ENCODE data around the gene RDH16.
A peak's percentile ranks its signal among the peaks of the same experiment; 100 is the strongest.

Gene RDH16, protein sequence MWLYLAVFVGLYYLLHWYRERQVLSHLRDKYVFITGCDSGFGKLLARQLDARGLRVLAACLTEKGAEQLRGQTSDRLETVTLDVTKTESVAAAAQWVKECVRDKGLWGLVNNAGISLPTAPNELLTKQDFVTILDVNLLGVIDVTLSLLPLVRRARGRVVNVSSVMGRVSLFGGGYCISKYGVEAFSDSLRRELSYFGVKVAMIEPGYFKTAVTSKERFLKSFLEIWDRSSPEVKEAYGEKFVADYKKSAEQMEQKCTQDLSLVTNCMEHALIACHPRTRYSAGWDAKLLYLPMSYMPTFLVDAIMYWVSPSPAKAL

DNA sequence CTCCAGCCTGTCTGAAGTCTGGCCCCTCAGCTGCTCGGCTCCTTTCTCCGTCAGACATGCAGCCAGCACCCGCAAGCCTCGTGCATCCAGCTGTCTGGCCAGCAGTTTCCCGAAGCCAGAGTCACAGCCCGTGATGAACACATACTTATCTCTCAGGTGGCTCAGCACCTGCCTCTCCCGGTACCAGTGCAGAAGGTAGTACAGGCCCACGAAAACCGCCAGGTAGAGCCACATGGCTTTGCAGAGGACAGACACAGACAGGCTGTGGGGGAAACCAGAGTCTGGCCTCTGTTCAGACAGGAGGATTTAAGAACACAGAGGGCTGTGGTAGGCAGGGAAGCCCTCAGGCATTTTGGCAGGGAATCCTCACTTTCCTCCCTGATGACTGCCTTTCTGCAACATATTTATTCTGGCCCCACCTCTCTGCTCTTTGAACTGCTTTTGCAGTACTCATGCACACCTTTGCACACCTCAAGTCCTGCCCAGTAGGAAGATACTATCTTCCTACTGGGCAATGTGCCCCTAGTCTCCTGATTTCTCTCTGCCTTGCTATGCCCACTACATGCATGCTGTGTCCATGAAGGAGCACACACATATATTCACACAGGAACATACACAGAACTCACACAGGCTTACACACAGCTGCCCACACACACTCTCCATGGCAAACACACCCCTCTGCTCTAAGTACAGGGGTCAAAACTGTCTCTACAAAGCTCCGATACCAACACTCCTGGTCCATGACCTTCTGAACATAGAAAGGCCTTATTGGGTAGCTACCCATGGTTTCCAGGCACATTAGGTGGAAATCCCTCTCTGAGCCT, at the start of gene RDH16:
Gene RDH16, minus strand, starts transcription at position 380 of the 824 bp plus-strand sequence. Its CDS starts 146 bp downstream, at position 234.
- no peak for DNase-seq (ENCODE audit: low spot score)

DNA sequence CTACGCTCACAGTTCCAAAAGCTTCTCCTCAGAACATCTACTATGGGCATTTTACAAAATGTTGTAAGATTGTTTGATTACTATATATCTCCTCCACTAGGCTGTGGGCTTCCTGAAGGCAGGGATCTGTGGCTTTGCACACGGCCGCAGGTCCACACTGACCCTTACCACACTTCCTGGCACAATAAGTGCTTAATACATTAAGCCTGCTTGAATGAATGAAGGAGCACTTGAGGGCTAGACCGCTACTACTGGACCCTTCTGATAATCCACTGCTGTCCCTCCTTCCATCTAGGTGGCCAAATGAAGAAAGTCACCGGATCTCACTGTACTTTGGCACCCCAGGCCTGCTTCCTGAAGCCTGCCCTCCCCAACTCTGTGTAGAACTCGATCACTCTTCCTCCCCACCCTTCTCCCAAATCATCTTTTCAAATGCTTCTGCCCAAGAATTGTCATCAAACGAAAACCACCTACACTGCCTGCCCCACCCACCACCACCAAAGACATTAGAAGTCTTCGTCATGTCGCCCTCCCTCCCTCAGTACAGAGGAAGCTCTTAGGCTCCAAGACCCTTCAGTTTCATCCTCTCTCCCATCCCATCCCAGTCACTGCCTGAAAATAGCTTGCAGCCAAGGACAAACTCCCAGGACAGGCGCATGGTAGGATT, 49.5 kb upstream of the RDH16 start:
- no peak for DNase-seq (ENCODE audit: low spot score)

DNA sequence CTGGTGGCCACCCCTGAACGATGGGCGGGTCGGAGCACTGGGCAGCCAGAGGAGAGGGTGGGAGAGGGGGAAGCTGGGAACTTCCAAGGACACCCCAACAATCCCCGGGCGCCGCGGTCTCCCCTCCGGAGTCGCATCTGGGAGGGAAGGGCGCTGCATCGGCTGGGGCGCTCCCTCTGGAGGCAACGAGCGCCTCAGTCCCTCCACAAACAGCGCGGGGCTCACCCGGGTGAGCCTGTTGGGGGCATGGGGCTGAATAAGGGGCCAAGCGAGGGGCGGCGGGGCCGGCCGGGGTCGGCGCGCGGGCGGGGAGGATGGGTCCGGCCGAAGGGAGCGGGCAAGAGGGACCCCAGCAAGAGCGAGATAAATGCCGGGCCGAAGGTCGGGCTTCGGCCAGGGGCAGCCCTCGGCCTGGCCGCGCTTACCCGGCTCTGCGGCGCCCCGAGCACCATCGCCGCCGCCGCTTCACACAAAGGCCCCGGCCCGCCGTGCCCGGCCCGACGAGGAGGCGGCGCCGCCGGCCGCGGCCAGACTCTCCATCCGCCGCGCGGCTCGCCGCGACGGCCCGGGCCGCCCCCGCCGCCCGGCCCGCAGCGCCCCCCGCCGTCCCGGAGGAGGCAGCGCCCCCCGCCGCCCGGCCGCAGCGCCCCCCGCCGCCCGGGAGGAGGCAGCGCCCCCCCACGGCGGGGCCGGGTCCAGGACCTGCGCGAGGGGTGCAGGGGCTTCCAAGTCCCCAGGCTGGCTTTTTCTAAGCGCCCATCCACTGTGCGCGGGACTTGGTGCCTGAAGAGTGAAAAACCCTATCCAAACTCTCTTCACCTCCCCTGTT, 48.8 kb upstream of the RDH16 start, which contains the start of gene ZBTB39:
Gene ZBTB39, minus strand, starts transcription at position 567 of the 829 bp plus-strand sequence. CDS start 1,629 bp downstream, outside the sequence.
- DNase-seq (ENCODE audit: low spot score), result peak; percentile 54

DNA sequence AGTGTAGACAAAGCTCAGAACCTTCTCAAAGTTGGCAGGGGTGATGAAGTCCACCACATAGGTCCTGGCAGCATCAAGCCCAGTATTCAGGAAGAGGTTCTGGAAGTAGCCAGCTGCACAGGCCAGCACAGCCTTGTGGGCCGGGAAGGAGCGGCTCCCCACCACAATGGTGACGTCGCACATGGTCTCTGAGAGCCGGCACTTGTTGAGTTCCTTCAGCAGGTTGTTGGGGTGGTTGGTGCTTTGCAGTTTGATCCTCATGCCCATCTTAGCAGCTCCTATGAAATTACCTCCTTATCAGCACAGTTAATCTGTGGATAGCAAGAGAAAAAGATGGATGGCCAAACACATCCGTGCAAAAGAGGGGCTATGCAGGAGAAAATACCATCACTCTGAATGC, 47.2 kb upstream of the RDH16 start:
- DNase-seq (ENCODE audit: low spot score), result no peak

DNA sequence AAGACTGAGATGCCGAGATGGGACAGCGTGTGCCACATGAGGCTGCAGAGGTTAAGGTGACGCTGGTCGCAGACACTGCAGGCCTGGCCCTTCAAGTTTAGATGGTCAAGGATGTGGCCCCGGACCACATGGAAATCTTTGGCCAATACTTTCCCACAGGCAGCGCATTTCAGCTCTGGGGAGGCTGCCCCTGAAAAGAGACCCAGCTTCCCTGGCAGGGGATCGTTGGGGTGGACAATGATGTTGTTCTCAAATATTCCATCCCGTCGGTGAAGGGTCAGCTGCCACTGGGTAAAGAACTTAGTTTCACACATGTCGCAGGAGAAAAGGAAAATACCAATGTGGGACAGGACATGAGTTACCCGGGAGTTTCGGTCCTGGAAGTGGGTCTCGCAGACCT, 46.0 kb upstream of the RDH16 start:
- no peak for DNase-seq (ENCODE audit: low spot score)

DNA sequence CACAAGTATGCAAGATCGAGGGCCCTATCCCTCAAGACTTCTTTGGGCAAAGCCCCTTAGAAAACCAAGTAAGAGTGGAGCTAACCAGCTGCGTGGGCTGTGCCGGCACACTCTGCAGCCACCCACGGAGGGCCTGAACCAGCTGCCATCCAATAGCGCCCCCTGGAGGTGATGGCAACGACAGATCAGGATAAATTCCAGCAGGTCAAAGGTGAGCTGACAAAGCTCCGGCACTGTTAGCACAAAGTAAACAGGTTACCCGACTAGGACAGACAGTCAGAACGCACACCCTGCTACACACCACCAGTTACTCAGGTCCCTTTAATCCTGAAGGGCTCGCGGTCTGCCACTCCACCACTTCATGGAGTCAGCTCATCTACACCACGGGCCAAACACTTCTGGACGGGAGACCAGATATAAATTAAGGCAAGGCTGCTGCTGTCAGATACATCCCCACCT, 44.1 kb upstream of the RDH16 start:
- peak; percentile 63 for DNase-seq (ENCODE audit: low spot score)

DNA sequence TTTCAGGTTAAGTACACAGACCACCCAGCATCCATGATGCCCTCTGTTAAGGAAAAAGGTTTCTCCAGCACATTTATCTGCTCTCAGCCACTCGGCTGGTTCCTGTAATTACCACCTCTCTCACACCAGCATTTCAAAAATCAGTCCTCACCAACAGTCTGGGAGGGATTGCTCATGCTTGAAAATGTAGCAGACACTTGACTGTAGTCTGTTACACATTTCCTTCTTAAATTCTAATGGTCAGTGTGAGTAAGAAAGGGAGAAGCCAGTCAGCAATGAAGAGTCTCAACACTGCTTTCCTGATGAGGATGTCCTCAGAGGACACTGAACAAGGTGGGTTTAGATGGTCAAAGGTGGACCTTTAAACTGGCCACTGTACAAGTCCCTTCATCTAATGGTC, 43.0 kb upstream of the RDH16 start:
- no peak for DNase-seq (ENCODE audit: low spot score)

DNA sequence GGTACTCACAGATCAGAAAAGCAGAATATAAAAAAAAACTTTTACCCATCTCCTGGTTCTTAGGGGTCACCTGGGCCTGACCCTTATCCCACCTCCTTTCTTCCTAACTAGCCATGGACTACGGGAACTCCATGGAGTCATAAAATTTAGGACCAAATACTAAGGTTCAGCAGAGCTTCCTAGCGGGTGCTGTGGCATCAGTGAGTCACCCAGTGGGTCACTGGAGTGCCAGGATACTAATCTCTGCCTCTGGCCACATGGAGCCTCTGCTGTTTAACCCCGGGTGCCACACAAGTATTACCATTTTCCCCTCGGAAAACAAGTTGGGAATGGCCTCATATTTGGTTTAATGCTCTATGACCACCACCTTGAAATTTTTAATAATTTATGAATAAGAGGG, 42.0 kb upstream of the RDH16 start:
- DNase-seq (ENCODE audit: low spot score), result no peak

DNA sequence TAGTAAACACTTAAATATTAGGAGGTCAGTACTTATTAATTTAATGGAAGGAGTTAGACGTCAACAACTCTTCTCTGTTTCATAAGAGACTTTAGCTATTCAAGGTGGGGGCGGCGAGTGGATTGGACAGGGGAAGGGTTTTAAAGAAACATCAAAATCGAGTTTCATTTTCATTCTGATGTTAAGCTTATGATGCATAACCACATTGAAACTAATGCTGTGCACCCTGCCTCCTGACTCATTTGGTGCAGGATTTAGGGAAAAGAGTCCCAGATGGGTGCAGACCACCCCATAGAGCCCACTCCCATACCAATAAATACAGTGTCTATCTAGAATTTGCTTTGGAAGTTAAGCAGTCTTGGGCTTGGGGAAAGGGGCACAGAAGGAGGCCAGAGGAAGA, 41.6 kb upstream of the RDH16 start:
- DNase-seq (ENCODE audit: low spot score), result no peak

DNA sequence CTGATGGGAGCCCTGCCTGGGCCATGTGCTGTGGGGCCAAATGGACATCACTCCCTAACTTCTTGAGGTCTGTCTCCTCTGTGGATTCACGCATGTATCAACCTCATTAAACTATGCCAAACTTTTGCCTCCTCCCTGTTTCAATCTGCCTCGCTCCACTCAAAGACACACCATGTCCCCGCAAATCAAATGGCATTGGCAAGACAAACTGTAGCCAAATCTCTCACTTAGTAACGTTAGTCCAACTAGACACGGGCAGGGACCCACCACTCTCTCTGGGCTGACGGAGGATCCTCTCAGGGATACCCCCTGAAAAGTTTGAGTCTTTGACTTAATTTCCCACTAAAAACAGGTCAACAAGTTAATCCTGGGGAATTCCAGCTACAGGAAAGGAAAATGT, 40.9 kb upstream of the RDH16 start:
- DNase-seq (ENCODE audit: low spot score), result no peak

DNA sequence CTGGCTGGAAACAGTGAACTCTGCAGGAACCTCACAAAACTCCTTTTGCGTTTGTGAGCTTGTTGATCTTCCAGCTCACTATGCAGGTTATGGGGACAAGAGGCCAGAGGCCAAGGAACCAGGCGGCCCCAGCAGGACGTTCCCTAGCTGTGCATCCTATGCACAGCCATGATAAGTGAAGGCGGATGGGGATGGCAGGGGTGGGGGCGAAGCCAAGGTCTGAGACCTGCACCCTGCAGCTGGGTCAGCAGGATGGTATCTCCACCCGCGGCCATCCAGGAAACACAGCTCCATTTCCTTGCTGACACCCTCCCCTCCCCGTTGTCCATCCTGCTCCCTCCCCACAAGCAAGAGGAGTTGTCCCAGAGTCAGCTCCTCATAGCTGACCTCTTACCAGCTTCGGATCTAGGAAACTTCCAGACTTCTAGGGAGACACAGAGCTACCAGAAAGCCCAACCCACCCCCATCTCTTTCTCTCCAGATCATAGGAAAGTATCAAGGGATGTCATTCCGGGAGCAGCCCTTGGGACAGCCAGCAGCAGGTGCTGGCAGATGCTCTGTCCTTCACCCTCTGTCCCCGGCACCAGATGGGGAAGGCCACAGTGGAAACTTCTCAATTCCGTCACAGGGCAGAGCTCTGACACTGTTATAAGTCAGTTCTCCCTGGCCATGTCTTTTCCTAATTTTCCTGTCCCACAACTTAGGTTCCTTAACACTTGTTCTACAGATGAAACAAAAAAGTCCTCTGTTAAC, 39.6 kb upstream of the RDH16 start:
- no peak for DNase-seq (ENCODE audit: low spot score)

DNA sequence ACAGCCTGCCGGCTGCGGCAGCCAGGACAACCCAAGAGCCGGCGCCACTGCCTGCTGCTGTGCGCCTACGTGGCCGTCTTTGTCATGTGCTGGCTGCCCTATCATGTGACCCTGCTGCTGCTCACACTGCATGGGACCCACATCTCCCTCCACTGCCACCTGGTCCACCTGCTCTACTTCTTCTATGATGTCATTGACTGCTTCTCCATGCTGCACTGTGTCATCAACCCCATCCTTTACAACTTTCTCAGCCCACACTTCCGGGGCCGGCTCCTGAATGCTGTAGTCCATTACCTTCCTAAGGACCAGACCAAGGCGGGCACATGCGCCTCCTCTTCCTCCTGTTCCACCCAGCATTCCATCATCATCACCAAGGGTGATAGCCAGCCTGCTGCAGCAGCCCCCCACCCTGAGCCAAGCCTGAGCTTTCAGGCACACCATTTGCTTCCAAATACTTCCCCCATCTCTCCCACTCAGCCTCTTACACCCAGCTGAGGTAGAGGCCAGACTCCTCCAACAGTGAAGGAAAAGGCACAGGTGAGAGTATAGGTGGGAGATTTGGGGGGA, 38.6 kb upstream of the RDH16 start:
- DNase-seq (ENCODE audit: low spot score), result no peak

DNA sequence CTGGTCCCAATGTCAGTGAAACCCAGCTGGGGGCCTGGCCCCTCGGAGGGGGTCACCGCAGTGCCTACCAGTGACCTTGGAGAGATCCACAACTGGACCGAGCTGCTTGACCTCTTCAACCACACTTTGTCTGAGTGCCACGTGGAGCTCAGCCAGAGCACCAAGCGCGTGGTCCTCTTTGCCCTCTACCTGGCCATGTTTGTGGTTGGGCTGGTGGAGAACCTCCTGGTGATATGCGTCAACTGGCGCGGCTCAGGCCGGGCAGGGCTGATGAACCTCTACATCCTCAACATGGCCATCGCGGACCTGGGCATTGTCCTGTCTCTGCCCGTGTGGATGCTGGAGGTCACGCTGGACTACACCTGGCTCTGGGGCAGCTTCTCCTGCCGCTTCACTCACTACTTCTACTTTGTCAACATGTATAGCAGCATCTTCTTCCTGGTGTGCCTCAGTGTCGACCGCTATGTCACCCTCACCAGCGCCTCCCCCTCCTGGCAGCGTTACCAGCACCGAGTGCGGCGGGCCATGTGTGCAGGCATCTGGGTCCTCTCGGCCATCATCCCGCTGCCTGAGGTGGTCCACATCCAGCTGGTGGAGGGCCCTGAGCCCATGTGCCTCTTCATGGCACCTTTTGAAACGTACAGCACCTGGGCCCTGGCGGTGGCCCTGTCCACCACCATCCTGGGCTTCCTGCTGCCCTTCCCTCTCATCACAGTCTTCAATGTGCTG, 38.0 kb upstream of the RDH16 start:
- no peak for DNase-seq (ENCODE audit: low spot score)

DNA sequence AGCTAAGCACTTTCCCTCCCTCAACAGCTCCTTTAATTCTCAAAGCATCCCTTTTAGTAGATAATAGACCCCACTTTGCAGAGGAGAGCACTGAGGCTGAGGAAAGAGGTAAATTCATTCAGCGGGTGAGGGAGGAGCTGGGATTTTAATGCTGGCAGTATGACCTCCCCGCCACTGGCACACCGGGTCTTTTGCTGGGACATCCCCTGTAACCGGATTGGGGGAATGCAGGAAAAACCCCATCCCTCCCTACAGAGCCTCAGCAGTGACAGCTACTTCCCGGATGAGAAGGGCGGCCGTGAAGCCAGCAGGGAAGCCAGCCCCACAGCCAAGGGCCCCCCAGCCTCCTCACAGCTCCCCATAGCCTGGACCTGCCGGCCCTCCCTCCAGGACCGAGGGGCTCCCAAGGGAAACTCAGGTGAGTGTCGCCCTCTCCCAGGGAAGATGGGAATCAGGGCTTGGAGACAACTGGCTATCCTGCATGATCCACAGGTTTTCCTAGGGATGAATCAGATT, 36.9 kb upstream of the RDH16 start:
- DNase-seq (ENCODE audit: low spot score), result no peak

DNA sequence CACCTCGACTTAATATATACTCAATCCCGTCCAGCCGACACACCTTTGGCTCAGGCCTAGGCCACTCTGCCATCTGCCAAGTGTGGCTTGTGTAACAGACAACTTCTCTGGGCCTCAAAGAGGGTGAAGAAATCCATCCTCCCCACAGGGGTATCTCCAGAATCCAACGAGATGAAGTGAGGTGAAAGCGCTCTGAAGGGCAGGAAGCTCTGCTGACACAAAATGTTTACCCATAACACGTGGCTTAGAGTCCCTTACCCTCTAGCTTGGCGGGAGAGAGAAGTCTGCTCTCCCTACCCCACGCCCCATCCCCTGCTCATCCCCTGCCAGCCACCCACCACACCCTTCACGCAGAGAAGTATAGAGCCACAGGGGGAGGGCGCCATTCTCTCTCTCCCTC, 35.9 kb upstream of the RDH16 start:
- no peak for DNase-seq (ENCODE audit: low spot score)

DNA sequence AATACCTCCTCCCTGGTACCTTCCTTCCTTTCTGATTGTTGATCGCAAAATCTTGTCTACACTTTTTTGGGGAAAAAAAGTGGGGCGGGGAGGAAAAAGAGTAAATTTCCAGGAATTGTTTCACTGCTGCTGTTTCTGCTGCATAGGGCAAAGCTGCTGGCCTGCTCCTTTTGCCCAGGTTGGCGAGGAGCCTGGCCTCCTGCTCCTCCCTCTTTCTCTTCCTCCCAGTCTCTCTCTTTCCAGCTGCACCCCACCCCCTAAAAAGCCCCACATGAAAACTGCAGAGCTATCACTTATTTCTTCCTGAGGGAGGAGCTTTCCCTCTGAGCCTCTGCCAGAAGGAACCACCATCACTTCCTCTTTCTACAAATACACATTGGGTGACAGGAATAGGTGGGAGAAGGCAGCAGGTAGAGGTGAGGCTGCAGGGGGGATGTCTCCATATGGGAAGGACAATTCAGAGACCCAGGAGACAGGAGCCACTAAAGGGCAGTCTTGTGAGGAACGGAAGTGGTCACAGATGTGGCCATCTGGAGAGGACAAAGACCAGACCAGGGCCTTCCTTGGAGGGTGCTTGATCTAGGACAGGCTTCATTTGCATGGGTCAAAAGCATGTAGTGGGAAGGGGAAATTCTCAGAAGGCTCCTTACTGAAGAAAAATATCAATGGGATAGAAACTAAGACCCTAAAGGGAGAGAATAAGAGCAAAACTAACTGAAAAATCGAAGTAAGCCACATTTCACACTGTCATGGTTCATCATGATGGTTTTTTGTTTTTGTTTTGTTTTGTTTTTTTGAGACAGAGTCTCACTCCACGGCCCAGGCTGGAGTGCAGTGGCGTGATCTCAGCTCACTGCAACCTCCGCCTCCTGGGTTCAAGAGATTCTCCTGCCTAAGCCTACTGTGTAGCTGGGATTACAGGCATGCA, 34.2 kb upstream of the RDH16 start:
- no peak for DNase-seq (ENCODE audit: low spot score)

DNA sequence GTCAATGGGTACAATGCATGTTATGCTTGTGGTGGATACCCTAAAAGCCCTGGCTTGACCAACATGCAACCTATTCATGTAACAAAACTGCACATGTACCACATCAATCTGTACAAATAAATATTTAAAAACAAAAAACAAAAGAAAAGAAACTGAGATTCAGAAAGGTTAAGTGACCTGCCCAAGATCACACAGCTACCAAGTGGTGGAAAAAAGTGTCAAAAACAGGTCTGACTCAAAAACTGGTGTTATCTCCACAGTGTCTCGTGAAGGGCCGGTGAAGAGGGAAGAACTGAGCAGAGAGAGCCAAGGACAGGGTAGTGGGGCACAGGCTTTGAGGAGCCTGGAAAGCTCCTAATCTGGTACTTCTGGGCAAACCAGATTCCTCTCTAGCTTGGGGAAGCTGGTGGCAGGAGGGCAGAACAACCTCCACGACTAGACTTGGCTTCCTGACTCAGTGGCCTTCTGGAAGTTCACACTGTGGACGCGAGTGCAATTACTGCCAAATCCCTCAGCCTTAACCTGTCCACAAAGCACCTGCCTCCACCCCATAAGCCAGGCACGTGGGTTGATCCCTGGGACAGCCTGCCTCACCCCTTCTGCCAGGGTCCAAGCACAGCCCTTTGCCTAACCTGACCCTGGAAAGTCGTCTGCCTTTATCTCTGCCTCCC, 33.4 kb upstream of the RDH16 start:
- DNase-seq (ENCODE audit: low spot score), result no peak
